BE2C (cell line): Measurements from ENCODE around the gene MYL12B.
A peak's percentile ranks its signal among the peaks of the same experiment; 100 is the strongest.

ENCODE experiments used
- DNase-seq: peaks from one replicate; pipeline ENCODE4 v3.0.0-alpha.2; 2020
- H3K27me3 ChIP-seq: fragments of 250-450 bp; sonication (Bioruptor Pico); 2 replicates; pipeline ENCODE4 v1.5.1; 2020; ENCODE audit warnings: mild to moderate bottlenecking
- H3K36me3 ChIP-seq: fragments of 250-450 bp; sonication (Bioruptor Pico); 2 replicates; pipeline ENCODE4 v1.5.1; 2020; ENCODE audit warnings: mild to moderate bottlenecking
- H3K4me1 ChIP-seq: fragments of 250-450 bp; sonication (Bioruptor Pico); 2 replicates; pipeline ENCODE4 v1.5.1; 2020
- H3K4me3 ChIP-seq: 2 replicates; pipeline ENCODE4 v1.5.1; 2011; ENCODE audit warnings: low read depth, low read length
- H3K9me3 ChIP-seq: fragments of 250-450 bp; sonication (Bioruptor Pico); 2 replicates; pipeline ENCODE4 v1.5.1; 2020
- CTCF ChIP-seq: IDR thresholded peaks from 2 replicates; pipeline ENCODE4 v1.5.1; 2012; ENCODE audit warnings: mild to moderate bottlenecking, low read depth, low read length

MYL12B gene

GRCh38 chr18:3245853-3246634, 15.9 kb upstream of the MYL12B start:
- no peaks in the 10 kb centered on the region for H3K36me3 ChIP-seq
- H3K4me1 ChIP-seq, result no peaks in the 10 kb centered on the region
- peak overlapping the region; percentile 57 for H3K4me3 ChIP-seq
- H3K27me3 ChIP-seq, result no peaks in the 10 kb centered on the region
- TF ChIP-seq CTCF, result peak; percentile 77
- DNase-seq, result peak; percentile 79
- no peaks in the 10 kb centered on the region for H3K9me3 ChIP-seq

- no peaks in the 10 kb centered on the region for H3K27me3 ChIP-seq
- no peaks in the 10 kb centered on the region for H3K9me3 ChIP-seq
- no peak for DNase-seq
- peak overlapping the region; percentile 57 for H3K4me3 ChIP-seq
- H3K4me1 ChIP-seq, result no peaks in the 10 kb centered on the region
- no peaks in the 10 kb centered on the region for H3K36me3 ChIP-seq
- no peak for TF ChIP-seq CTCF
Observed at GRCh38 chr18:3246635-3247239, 15.2 kb upstream of the MYL12B start.

DNA sequence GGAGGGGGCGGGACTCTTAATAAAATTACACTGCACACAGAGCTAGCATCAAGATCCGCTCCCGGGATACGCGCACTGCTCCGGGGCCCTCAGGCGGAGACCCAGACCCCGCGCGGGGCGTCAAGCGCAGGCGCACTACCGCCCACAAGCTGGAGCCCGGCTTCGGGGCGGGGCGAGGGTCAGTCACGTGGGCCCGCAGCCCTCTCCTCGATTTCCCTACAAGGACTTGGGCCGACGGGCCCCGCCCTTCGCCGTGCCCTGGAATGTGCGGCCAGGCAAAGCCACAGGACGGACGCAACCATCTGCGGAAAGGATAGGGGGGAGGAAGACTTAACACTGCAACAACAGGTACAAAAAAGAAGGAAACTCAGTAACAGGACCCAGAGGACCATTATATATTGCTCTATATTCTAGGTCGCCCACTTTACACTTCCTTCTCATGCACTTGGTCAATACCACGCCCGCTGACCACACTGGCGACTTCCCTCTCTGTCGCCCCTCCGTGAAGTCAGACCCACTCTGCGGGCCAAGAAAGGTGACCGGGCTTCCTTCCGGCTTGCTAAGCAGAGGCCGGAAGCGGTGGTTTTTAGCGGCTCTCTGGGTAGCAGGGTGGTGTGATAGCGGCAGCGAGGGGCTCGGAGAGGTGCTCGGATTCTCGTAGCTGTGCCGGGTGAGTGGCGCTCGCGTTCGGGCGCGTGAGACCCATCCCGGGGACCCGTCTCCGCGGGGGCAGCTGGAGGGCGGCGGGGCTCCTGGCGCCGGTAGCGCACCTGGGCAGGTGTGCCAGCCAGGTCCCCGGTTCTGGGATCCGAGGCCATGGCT, 14.5 kb upstream of the MYL12B start, which contains the start of gene MYL12A:
Gene MYL12A (plus strand): TSS at position 562 of the 822 bp plus-strand sequence. CDS start 5,447 bp downstream, outside the sequence.
- H3K4me1 ChIP-seq, result no peaks in the 10 kb centered on the region
- TF ChIP-seq CTCF, result no peak
- H3K36me3 ChIP-seq, result no peaks in the 10 kb centered on the region
- H3K4me3 ChIP-seq, result peak within 1 kb of the TSS; percentile 86
- DNase-seq, result peak; percentile 95
- H3K9me3 ChIP-seq, result no peaks in the 10 kb centered on the region
- no peaks in the 10 kb centered on the region for H3K27me3 ChIP-seq

GRCh38 chr18:3248062-3248657, 13.8 kb upstream of the MYL12B start:
- H3K27me3 ChIP-seq, result no peaks in the 10 kb centered on the region
- no peak for DNase-seq
- H3K9me3 ChIP-seq, result no peaks in the 10 kb centered on the region
- H3K4me1 ChIP-seq, result no peaks in the 10 kb centered on the region
- peak overlapping the region; percentile 86 for H3K4me3 ChIP-seq
- no peaks in the 10 kb centered on the region for H3K36me3 ChIP-seq
- TF ChIP-seq CTCF, result no peak

GRCh38 chr18:3248658-3249359, 13.1 kb upstream of the MYL12B start:
- H3K4me1 ChIP-seq, result no peaks in the 10 kb centered on the region

More at GRCh38 chr18:3248658-3249359, 13.1 kb upstream of the MYL12B start:
- TF ChIP-seq CTCF, result no peak
- no peaks in the 10 kb centered on the region for H3K36me3 ChIP-seq
- no peak for DNase-seq
- no peaks in the 10 kb centered on the region for H3K9me3 ChIP-seq
- H3K4me3 ChIP-seq, result peak overlapping the region; percentile 86
- no peaks in the 10 kb centered on the region for H3K27me3 ChIP-seq
